Measurements from ENCODE around the gene TYSND1. TPM values are rescaled to one million over a fixed set of nuclear protein-coding genes. Genes with fewer than 3 reads are reported as not detected.
A peak's percentile ranks its signal among the peaks of the same experiment; 100 is the strongest.

TYSND1 gene
- total RNA-seq, 1 experiment from 2014 or later, result 25.3 TPM

DNA sequence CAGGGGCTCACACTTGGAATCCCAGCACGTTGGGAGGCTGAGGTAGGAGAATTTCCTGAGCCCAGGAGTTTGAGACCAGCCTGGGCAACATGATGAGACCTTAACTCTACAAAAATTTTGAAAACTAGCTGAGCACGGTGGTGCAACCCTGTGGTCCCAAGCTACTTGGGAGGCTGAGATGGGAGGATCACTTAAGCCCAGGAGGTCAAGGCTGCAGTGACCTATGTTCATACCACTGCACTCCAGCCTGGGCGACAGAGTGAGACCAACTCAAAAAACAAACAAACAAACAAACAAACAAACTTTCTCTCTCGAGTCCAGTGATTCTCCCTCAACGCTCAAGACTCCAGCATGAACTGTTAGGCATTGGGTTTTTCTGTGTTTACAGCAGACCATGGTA, 2.0 kb upstream of the TYSND1 start:
- Histone ChIP-seq H3K4me3 (ENCODE audit: insufficient read depth, low read depth, low read length) (no peak overlapping the region), H3K27me3 (ENCODE audit: control insufficient read depth, insufficient read depth, low read length) (peaks cover 5% of the 10 kb centered on the region; the same call in 1 of the 2 replicates), H3K36me3 (replicated peaks; ENCODE audit: control insufficient read depth, insufficient read depth, low read length) (peaks cover 19% of the 10 kb centered on the region)
- DNase-seq, result no peak

DNA sequence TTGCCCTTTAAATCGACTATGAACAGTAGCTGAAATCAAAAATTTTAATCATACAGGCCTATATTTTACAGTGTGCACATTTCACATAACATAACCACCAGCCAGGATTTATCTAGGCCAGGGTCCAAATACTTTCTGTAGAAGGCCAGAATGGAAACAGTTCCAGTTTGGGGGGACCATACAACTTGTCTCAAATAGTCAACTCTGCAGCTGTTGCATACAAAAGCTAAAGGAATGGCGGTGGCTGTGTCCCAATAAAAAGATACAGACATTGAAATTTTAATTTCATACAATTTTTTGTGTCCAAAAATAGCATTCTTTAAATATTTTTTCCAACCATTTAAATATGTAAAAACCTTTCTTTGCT, 742 bp upstream of the TYSND1 start:
- H3K36me3 ChIP-seq (replicated peaks; ENCODE audit: control insufficient read depth, insufficient read depth, low read length), result peaks cover 7% of the 10 kb centered on the region
- DNase-seq, result no peak
- no peak overlapping the region; the same call in 1 of the 2 replicates for H3K4me3 ChIP-seq (ENCODE audit: insufficient read depth, low read depth, low read length)

DNA sequence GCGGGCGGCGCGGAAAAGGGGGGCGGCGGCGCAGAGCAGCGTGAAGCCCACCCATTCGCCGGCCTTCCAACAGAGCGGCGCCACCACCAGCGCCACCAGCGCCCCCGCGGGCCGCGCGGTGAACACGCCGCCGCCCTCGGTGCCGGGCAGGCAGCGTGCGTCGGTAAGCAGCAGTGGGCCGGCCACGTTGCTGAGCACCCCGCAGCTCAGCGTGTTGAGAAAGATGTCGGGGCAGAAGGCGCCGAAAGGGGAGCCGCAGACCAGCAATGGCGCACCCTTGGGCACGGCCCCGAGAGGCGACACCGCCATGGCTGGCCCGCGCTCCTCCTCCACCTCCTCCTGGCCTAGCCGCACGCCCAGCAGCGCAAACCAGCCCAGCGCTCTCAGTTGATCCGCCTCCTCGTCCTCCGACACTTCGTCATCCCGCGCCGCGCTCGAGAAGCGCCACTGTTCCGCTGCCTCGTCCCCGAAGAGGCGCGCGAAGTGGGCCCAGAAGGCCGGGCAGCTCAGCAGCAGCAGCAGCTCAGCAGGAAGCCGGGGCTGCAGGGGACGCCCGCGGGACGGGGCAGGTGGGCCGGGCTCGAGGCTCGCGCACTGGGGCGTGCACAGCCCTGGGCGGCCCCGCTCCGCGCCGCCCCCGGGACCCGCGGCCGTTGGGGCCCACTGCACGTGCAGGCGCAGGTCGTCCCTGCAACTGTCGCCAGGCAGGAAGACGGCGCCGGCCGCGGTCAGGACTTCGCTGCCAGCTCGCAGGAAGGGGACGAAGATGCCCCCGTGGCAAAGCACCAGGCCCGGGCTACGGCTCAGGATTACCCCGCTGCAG, 623 bp downstream of the TYSND1 start:
- Histone ChIP-seq H3K4me3 (ENCODE audit: insufficient read depth, low read depth, low read length) (peak overlapping the region; percentile 73), H3K36me3 (replicated peaks; ENCODE audit: control insufficient read depth, insufficient read depth, low read length) (no peaks in the 10 kb centered on the region; the same call in 1 of the 2 replicates), H3K27me3 (ENCODE audit: control insufficient read depth, insufficient read depth, low read length) (peaks cover 5% of the 10 kb centered on the region; the same call in 1 of the 2 replicates)
- DNase-seq, result peak; percentile 85

More for the DNA sequence above, 742 bp upstream of the TYSND1 start:
- H3K27me3 ChIP-seq (ENCODE audit: control insufficient read depth, insufficient read depth, low read length), result peaks cover 5% of the 10 kb centered on the region; the same call in 1 of the 2 replicates

DNA sequence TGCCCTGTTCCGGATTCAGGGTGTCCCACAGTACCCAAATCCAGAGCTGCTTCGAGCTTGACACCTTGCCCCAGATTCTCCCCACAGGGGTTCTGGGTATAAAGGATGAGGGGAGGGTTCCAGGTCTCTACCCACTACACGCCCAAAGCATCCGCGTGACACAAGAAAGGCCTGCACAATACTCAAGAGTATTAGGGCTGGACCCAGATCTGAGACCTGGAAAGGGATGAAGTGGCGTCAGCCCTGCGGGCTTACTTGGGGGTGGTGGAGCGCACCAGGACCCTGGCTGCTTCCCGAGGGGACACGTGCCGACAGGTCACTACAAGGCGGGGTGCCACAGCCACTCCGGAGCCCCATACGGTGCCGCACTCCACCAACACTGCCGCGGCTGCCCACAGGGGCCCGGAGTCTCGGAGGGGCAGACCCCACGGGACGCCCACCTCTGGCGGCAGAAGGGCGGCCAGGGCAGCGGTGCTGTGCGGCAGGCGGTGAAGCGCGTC, 1.3 kb downstream of the TYSND1 start:
- no peak for DNase-seq
- Histone ChIP-seq H3K36me3 (replicated peaks; ENCODE audit: control insufficient read depth, insufficient read depth, low read length) (no peaks in the 10 kb centered on the region; the same call in 1 of the 2 replicates), H3K4me3 (ENCODE audit: insufficient read depth, low read depth, low read length) (peak overlapping the region; percentile 73), H3K27me3 (ENCODE audit: control insufficient read depth, insufficient read depth, low read length) (peaks cover 5% of the 10 kb centered on the region; the same call in 1 of the 2 replicates)

DNA sequence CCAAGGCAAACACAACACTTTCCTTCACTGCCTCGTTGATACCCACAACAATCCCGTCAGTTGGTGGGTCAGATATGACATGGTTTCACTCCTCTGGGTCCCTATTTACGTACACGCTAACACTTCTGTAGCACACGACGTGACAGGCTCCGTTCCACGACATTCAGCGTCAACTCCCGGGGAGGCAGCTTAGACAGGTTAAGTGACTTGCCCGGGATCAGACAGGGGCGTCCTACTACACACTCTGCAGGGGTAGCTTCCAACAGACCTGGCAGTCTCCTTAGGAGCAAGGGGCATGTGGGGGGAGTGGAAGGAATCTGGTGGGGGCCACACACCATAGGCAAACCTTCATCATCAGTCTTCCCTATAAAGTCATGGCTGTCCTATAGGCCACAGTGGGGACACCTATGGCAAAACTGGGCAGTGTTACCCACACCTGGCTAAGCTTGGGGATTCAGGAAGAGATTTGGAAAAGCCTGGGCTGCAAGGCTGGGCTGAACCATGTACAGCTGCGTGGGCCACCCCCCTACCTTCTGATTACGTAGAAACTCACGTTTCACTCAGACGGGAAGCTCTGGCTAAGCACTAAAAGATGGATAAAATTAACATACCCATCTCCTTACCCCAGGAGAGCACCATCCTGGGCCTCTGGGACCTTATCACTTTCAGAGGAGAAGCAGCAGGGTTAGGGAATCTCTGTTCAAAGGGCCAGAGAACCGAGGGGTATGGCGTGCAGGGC, 2.0 kb downstream of the TYSND1 start:
- Histone ChIP-seq H3K4me3 (ENCODE audit: insufficient read depth, low read depth, low read length) (no peak overlapping the region; the same call in 1 of the 2 replicates), H3K27me3 (ENCODE audit: control insufficient read depth, insufficient read depth, low read length) (peaks cover 5% of the 10 kb centered on the region; the same call in 1 of the 2 replicates), H3K36me3 (replicated peaks; ENCODE audit: control insufficient read depth, insufficient read depth, low read length) (no peaks in the 10 kb centered on the region)
- DNase-seq, result no peak

DNA sequence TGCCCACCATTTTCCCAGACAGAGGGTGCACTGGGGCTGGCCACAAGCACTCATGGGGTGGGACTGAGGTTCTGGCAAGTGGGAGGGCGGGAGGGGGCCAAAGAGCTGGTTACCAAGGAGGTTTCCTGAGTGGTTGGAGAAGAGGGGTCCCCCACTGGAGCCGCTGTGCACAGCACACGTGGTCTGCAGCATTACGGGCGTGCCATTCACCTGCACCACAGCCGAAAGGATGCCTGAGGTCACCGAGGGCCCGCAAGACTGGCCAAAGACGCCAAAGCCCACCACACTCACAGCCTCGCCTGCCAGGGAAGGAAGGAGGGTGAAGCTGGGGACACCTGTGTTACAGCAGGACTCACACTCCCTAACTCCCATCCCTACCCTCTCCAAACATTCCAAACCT, 3.9 kb downstream of the TYSND1 start:
- Histone ChIP-seq H3K27me3 (ENCODE audit: control insufficient read depth, insufficient read depth, low read length) (peaks cover 5% of the 10 kb centered on the region; the same call in 1 of the 2 replicates), H3K4me3 (ENCODE audit: insufficient read depth, low read depth, low read length) (no peak overlapping the region), H3K36me3 (replicated peaks; ENCODE audit: control insufficient read depth, insufficient read depth, low read length) (no peaks in the 10 kb centered on the region)
- peak; percentile 24 for DNase-seq

DNA sequence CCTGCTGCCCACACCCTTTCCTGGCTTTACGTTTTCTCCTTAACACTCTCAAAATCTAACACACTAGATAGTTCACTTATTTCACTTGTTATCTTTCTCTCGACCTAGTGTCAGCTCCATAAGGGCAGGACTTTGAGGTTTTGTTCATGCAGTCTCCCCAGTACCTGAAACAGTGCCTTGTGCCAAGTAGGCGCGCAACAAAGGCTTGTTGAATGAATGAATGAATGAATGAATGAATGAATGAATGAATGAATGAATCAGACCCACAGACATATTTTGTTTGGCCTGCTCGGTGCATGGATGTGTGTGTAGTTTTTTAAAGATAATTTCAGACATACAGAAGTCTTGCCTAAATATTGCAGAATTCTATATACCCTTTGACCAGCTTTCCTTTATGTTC, 6.2 kb downstream of the TYSND1 start:
- H3K27me3 ChIP-seq (ENCODE audit: control insufficient read depth, insufficient read depth, low read length), result peaks cover 4% of the 10 kb centered on the region; the same call in 1 of the 2 replicates
- no peak overlapping the region for H3K4me3 ChIP-seq (ENCODE audit: insufficient read depth, low read depth, low read length)
- H3K36me3 ChIP-seq (replicated peaks; ENCODE audit: control insufficient read depth, insufficient read depth, low read length), result no peaks in the 10 kb centered on the region
- DNase-seq, result no peak

DNA sequence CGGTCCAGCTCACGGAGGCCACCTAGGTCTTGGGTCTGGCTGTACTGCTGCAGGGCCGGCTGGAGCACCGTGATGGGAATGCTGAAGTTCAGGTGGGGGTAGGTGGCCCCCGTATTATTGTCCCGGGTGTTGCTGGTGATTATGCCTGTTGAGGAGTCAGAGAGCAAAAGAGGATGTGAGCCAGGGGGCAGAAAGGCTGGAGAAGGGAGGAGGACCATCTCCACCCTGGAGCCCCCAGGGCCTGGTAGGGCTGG, 6.6 kb downstream of the TYSND1 start:
- Histone ChIP-seq H3K36me3 (replicated peaks; ENCODE audit: control insufficient read depth, insufficient read depth, low read length) (no peaks in the 10 kb centered on the region), H3K27me3 (ENCODE audit: control insufficient read depth, insufficient read depth, low read length) (peaks cover under 1% of the 10 kb centered on the region; the same call in 1 of the 2 replicates), H3K4me3 (ENCODE audit: insufficient read depth, low read depth, low read length) (no peak overlapping the region)
- DNase-seq, result peak; percentile 35

DNA sequence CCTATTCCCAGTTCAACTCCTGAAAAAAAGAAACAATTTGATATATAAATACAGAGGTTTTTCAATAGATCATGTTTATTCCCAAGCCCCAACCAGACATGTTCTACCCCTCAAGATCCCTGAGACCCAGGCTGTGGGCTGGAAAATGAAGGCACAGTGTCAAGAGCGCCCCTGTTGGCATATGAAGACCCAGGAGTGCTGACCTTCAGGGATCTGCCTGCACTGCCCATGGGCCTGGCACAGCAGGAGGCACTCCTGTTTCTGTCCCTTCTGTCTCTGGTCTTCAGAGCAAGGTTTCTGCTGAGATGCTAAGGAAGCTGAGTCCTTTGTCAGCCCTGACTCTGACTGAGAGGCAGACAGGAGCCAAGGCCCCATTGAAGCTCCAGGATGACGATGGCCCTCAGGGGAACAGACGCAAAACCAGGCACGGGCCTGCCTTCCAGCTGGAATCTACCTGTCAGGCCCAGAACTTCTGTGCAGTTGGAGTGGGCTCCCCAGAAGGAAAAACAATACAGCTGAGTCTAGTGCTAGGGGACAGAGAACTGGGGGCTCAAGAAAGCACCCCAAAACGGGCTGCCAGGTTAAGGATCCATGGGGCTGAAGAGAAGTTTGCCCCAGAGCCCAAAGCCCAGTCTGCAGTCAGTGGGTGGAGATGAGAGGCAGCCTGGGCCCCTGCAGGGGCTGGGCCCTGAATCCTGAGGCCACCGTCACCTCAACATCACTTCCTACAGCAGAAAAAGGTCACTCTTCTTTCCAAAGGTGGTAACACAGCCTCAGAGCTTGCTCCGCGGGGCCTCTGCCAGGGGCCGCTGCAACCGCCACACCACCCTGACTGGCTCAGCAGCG, 7.1 kb downstream of the TYSND1 start:
- Histone ChIP-seq H3K36me3 (replicated peaks; ENCODE audit: control insufficient read depth, insufficient read depth, low read length) (no peaks in the 10 kb centered on the region), H3K27me3 (ENCODE audit: control insufficient read depth, insufficient read depth, low read length) (no peaks in the 10 kb centered on the region), H3K4me3 (ENCODE audit: insufficient read depth, low read depth, low read length) (no peak overlapping the region)
- peak; percentile 57 for DNase-seq

DNA sequence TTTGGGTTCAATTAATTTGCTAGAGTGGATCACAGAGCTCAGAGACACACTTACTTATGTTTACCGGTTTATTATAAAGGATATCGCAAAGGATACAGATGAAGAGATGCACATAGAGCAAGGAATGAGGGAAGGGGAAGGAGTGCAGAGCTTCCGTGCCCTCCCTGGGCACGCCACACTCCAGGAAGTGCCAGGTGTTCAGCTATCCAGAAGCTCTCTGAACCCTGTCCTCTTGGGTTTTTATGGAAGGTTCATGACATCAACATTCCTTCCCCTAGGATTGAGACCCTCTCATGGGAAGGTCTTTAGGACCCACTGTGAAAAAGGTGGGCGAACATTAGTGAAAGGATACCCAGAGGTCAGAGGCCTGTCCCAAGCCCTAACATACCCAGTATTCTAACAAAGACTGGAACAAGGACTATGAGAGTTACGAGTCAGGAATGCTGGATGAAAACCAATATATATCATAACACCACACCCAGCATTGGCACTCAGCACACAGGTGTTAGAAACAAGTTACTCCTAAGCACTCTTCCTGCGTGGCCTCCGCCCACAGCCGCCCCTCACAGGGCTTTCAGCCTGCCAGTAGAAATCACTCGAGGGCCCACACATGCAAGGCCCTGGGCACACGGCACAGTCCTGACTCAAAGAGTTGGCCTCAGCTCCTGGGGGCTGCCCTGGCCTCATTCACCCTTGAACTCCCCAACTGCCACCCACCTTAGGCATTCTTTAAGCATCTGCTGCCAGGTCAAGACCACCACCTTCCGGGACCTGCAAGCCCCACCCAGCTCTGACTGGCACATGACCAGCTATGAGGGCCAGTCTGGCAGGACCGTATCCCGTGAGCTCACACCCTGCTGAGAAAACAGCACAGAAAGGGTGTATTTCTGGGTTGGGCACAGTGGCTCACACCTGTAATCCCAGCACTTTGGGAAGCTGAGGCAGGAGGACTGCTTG, 8.3 kb downstream of the TYSND1 start:
- H3K27me3 ChIP-seq (ENCODE audit: control insufficient read depth, insufficient read depth, low read length), result no peaks in the 10 kb centered on the region; the same call in 1 of the 2 replicates
- H3K4me3 ChIP-seq (ENCODE audit: insufficient read depth, low read depth, low read length), result no peak overlapping the region
- no peaks in the 10 kb centered on the region for H3K36me3 ChIP-seq (replicated peaks; ENCODE audit: control insufficient read depth, insufficient read depth, low read length)
- DNase-seq, result no peak

DNA sequence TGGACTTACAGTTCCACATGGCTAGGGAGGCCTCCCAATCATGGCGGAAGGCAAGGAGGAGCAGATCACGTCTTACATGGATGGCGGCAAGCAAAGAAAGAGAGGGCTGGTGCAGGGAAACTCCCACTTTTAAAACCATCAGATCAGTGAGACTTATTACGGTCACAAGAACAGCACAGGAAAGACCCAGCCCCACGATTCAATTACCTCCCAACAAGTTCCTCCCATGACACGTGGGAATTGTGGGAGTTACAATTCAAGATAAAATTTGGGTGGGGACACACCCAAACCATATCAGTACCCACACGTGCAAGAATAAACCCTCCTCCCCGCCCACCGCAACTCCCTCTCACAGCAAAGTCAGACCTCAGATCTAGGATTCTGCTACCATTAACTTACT, 9.4 kb downstream of the TYSND1 start:
- DNase-seq, result no peak
- H3K27me3 ChIP-seq (ENCODE audit: control insufficient read depth, insufficient read depth, low read length), result peaks cover 6% of the 10 kb centered on the region
- no peaks in the 10 kb centered on the region for H3K36me3 ChIP-seq (replicated peaks; ENCODE audit: control insufficient read depth, insufficient read depth, low read length)
- no peak overlapping the region for H3K4me3 ChIP-seq (ENCODE audit: insufficient read depth, low read depth, low read length)

DNA sequence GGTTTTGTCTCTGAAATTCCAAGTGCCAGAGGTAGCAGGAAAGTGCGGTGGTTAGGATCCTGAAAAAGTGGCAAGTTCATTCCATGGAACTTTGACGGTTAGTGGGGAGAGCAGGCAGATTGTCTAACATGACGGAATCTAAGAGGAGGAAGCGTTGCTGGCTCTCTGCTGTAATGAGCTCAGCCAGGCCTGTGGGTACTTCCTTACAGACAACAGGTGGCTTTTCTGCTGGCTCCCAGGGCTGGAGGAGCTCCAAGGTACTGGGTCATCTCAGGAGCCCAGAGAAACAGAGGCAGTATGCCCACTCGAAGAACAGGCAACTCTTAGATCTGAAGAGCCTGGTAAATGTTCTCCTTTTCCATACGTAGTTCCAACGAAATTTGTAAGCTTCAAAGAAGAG, 10.8 kb downstream of the TYSND1 start:
- H3K4me3 ChIP-seq (ENCODE audit: insufficient read depth, low read depth, low read length), result no peak overlapping the region
- no peaks in the 10 kb centered on the region for H3K36me3 ChIP-seq (replicated peaks; ENCODE audit: control insufficient read depth, insufficient read depth, low read length)
- no peak for DNase-seq
- peaks cover 9% of the 10 kb centered on the region for H3K27me3 ChIP-seq (ENCODE audit: control insufficient read depth, insufficient read depth, low read length)

DNA sequence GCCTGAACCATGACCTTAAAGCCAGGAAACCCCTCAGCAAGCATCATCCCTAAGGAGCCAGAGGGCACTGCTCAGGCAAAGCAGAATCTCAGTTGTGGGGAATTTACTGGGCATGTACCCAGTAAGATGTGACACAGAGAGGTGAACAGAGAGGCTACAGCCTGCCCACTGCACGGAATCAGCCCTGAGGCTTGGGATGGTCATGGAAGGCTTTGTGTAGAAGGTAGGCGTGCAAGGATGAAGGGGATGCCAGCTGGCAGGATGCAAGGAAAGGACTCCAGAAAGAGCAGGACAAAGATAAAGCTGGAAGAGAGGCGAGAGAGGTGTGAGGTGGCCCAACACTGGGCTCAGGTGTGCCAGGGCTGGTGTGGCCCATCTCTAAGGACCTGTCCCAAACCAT, 11.5 kb downstream of the TYSND1 start:
- Histone ChIP-seq H3K4me3 (ENCODE audit: insufficient read depth, low read depth, low read length) (no peak overlapping the region), H3K36me3 (replicated peaks; ENCODE audit: control insufficient read depth, insufficient read depth, low read length) (no peaks in the 10 kb centered on the region), H3K27me3 (ENCODE audit: control insufficient read depth, insufficient read depth, low read length) (peaks cover 9% of the 10 kb centered on the region)
- DNase-seq, result peak; percentile 7
